COLO829 (cell line): ENCODE results near the gene LRRC4.
A peak's percentile ranks its signal among the peaks of the same experiment; 100 is the strongest.

Experiments used
- DNase-seq: peaks from one replicate; pipeline ENCODE4 v3.0.0; 2012; ENCODE audit warnings: low spot score

The LRRC4 gene

DNA sequence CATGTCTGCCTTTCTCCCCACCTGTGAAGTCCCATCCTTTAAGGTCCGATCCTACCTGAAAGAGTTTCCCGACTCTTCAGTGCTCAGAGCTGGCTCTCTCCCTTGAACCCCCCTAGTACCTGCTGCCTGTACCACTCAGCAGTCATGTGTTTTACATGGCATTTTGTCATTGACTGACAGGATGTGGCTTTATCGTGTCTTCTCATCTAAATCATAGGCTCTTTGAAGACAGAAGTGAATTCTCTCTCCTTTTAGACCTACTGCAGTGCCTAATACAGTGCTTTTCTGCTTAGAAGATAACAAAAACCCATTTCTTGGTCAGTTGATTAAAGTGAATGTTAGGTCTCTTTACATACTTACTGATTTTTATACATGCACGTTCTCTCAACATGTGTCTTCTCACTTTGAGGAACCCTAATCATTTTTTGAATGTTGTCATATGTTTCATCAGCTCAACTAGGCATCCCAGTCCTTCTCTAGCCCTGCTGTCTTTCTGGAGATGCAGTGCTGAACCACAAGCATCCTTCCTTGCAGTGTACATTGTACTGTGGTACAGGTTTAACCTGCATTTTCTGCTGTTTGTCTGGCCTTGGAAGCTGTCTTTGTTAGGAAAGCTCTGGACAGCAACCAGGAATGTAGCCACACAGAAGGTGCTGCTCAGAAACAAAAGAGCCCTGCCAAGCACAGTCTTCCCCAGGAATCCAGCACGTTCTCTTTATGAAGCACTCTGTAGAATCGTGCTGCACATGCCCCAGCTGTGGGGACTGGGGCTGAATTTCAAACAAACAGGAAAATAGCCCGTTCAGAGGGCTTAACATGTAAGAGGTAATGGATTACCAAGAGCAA is 28.1 kb upstream of the LRRC4 start:
- DNase-seq, result no peak

DNA sequence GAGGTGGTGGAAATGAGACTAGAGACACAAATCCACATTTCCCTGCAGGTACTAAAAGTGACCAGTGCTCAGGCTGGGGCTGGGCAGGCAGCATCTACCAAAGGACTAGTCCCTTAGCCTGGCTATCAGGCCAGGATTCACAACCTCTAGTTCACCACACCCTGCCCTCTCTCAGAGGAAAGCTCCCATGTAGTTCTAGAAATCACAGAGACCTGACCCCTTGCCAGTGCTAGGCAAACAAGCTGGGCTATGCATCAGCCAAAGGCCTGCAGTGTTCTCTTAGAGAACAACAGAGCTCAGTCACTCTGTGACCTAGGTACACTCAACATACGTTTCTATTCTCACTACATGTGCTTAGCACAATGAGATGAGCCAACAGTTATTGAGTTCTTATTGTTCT is 26.7 kb upstream of the LRRC4 start:
- DNase-seq, result no peak

DNA sequence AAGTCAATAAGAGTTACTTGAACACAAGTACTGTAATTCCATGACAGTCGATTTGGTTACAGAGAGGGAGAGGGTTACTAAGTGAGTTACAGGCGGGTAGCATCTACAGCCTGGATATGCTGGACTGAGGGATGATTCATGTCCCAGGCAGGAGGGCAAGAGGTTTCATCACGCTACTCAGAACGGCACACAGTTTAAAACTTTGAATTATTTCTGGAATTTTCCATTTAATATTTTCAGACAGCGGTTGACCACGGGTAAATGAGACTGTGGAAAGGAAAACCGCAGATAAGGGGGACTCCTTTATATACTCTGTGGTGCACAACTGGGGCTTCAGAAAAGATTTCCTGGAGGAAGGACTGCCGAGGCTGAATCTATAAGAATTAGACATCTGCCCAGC is 25.7 kb upstream of the LRRC4 start:
- DNase-seq, result no peak

DNA sequence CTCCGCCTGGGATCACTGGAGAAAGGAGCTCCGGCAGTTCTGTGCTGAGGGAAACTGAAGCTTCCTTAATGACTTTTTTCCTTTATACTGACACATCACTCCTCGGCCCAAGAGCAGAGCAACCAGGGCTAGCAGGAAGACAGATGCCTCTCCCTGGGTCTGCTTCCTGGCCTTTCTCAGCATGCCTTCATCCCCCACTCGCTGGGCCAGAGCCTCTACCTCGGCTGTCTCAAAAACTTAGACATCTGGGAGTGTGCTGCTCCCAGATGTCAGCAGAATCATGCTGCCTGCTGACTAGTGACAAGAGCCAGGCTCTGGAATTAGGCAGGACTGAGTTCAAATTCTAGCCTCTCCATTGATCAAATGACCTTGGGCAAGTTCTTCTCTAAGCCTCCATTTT is 24.4 kb upstream of the LRRC4 start:
- DNase-seq, result no peak

DNA sequence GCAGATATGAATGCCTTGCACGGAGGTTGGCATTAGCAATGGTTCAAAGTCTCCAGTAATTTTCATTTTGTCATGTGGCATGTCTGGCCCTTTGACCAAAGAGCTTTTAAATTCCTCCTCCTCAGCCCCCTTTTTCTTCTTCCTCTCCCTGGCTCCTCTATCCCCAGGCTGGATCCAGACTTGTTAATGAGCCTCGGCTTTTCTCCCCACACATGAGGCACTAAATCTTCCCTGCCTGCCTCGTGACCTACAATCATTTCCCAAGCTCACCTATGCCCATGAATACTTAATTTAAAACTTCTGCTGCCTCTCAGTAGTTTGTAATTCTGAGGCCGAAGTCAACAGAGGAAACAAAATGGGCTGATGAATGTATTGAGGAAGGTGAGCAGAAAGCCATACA is 23.3 kb upstream of the LRRC4 start:
- no peak for DNase-seq

DNA sequence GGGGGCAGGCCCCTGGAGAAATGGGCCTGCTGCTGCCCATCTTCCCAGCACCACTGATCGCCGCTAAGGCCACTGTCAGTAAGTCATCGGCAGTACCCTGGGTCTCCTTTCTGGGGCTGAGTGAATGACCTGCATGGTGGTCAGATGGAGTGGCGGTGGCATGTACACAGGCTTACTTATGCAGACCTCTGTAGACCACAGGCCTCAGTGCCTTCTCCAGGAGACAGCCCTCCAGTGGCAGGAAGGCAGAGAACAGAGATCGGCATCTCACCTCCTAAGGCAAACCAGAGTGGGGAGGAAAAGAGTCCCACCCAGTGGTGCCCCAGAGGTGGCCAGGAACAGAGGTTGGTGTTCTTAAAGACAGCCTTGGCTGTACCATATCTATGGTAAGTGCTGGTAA is 22.8 kb upstream of the LRRC4 start:
- no peak for DNase-seq

DNA sequence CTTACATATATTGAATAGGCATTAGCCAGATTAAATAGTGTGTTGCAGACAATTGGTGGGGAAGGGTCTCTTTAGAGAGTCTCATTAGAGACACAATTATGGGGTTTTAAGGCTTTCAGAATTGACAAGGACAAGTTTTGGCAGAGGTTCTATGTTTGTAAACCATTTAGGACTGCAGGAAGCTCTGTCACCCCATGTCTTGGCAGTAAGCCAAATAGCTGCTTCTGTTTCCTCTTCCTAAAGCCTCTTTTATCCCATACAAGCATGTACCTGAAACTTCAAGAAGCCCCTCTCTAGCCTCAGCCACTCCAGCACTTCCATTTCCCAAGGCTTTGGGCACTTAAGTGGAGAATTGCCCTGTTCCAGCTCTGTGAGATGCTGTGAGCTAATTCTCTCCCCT is 21.8 kb upstream of the LRRC4 start:
- DNase-seq, result peak; percentile 42

DNA sequence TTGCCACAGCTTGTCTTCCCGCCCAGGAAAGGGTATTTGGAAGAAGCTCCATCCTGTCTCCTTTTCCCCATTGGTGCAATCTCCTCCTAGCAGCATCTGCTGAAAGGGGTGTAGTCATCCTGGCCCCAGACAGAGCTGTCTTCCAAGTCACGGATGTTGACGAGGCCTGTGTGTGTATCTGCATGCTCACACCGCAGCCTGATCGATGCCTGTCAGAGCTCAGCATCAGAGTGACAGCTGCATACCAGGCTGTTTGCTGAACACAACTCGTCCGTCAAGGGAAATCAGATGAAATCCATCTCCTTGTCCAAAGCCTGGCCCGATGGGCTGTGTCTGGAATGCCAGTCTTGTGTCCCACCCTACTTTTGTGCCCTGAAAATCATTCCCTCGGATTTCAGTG is 21.2 kb upstream of the LRRC4 start:
- no peak for DNase-seq

DNA sequence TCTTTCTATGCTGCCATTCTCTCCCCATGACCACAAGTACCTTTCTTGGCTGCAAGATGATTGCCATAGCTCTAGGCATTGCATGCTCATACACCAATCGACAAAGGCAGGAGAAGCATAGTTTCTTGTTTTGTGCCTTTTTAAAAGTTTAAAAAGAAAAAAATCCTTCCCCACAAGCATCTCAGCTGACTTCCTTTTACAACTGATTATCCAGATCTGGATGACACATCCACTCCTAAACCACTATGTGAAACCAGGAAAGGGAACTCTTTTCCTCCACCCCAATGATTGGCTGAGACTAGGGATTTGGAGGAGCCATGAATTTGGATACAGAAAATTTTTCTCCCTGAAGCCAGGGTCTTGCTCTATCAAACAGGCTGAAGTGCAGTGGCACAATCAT is 14.5 kb upstream of the LRRC4 start:
- DNase-seq, result peak; percentile 42

DNA sequence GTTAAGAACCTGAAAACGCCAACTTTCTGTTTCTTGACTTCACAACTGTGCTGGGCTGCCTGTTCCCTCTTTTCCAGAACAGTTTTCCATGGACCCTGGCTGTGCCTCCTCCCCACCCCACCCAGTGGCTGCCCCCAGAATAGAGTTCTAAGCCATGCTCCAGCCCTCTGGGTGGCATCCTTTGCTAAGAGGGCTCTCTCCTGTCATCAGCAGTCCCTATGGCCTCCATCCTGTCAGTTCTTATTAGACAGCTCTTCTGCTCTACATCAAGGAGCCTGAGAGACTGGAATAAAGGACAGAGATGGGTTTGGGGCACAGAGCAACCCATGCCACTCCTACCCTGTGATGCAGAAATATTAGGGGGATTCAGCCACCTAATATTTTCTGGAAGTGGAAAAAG is 13.9 kb upstream of the LRRC4 start:
- DNase-seq, result no peak

DNA sequence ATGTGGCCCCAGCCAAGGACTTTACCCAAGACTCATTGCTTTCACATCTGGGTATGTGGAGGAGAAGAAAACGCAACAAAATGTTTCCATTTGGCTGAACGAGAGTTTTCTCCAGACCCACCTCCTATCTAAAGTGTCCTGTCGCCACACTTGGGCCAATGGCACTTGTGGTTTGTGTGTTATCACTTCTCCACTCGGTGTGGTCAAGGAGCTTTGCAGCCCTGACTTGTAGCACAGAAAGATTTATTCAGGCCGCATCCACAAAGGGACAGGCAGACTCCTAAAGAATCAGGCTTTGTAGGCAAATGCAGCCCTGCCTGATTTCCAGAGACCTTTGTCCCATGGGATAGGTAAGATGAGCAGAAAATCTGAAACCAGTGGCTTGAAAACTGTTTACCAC is 12.8 kb upstream of the LRRC4 start:
- DNase-seq, result no peak

DNA sequence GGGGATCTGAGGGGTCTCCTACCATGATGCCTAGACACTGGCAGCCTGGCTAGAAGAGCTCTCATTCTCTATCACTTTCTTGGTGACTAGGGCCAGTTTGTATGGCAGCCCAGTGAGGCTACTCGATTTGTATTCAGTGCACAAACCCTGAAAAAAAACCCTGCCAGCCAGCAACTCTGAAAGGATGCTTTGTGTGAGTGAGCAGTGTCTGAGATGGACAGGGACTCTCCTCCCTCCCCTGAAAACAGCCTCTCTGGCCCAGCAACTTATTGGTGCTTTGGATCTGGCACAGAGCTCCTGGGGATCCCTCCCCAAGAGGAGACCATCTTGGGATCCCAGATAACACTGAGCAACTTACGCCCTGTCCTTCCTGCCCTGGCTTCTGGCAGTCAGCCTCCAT is 10.8 kb upstream of the LRRC4 start:
- DNase-seq, result peak; percentile 86

DNA sequence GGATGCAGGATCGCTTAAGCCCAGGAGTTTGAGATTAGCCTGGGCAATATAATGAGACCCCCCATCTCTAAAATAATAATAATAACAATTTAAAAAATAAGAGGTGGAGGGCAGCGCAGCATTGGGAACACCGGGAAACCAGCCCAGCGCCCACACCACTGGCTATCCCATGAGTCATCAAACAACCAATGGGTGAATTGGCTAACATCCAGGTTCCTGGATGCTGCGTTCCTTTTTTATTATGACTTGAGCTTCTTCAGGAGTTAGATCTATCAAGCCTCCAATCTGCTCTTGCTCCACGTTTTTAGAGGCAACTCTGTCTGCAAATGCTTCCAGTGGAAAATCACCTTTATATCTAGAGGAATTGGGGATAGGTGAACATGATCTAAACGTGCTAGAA is 10.0 kb upstream of the LRRC4 start:
- DNase-seq, result peak; percentile 93

DNA sequence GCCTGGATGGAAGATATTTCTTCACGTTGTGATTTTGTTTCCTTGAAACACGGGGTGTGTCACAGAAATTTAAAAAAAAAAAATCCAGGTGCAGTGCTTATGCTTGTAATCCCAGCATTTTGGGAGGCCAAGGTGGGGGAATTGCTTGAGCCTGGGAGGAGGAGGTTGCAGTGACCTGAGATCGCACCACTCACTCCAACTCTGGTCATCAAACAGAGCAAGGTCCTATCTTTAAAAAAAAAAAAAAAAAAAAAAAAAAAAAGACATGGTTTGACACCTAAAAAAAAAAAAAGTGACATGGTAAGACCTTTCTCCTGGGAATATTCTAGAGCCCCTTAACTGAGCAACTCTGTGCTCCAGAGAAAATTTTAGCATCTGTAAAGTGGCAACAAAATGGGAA is 9.0 kb upstream of the LRRC4 start:
- no peak for DNase-seq

DNA sequence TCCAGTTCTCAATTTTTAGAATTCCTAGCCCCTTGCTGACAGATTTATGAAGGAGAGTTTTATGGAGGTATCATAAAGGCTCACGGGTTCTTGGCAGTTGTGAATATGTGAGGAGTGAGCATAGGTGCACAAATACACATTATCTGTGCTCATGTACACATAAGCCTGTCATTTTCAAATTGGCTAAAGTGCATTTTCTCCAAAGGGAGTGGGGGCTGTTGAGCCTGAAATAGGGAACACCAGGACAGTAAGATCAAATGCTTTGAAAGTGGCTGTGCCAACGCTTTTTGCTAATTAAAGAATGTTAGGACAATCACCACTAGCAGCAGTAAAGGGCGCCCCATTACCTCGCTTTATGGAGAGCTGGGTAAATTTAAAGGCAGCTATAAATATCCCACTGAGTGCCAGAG is 8.3 kb upstream of the LRRC4 start:
- DNase-seq, result no peak

DNA sequence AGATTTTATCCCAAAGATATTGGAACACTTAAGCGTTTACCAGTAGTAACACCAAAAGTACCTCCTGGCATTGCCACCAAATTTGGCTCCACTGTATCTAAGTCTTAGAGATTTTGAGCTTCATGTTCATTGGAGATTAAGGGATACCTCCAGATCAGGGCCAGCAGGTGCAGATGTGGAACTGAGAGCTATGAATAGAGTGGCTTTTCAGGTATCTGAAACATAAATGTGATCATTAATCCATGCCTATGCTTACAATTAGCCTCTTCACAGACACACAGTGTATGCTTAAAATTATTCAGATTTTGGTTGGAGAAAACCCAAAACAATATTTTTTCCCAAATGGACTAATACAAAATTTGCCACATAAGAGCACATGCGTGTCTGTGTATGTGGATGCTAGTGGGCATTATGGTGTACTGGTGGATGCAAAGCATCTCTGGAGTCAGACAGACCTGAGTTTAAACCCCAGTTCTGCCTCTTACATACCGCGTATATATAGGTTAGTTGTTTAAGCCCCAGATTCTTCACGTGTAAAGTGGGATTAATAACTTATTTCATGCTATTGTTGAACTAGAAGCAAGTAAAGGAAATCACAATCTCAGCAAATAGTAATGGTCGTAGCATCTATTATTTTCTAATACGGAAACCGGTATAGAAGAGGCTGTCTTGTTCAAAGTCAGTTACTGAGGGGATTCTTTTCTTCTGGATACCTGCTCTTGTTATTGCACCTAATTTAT is 6.8 kb upstream of the LRRC4 start:
- DNase-seq, result no peak

DNA sequence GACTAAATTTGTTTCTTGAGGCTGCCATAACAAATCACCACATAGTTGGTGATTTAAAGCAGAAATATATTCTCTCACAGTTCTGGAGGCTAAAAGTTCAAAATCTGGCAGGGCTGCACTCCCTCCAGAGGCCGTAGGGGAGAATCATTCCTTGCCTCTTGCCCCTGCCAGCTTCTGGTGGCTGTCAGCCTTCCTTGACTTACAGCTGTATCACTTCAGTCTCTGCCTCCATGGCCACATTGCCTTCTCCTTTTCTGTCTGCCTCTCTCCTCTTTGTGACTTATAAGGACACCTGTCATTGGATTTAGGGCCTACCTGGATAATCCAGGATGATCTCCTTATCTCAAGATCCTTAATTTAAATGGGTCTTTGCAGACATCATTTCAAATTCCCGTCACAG is 5.8 kb upstream of the LRRC4 start:
- no peak for DNase-seq

DNA sequence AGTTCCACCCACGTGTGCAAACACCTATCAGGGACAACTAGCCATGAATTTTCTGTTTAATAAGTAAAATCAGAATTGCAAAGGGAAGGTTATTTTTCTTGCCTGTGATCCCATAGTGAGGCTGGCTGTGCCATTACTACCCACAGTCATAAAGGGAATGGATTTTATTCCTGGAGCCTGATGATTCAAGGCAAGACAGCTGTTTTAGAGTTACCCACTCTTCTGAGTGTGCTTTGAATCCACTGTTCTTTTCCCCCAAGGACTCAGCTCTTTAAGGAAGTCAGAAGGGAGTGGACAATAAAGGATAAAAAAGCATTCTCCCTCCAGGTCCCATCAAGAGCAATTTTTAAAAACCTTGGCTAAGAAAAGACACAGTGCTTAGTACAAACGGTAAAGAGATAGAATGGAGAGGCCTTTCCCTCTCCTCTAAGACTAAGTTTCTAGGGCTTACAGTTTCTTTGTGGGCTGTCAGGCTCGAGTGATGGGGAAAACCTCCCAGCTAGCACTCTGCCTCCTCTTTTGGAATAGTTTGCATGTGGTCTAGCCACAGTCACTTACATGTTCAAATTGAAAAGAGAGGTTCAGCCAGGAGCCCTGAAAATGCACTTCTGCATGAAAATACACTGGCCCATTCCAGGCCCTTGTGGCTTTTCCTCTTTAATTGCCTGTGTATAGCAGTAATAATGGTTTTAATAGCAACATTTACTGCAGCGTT is 5.1 kb upstream of the LRRC4 start:
- DNase-seq, result no peak

DNA sequence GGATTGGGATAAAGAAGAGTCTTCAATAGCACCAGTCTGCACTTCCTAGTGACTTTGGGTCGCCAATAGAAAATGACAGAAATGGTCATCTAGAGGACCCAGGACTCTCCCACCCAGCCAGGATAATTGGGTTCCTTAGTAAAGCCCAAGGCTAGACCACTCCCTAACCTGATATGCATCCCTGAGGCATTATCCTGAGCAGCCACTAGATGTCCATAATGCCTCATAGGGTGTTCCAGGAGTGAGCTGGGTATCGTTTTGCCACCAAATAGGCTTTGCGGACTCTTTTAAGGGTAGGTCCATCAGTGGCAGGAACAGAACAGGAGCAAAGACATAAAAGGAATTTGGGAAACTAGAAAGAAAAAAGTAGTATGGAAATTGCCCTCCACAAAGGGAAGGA is 4.5 kb upstream of the LRRC4 start:
- peak; percentile 44 for DNase-seq

DNA sequence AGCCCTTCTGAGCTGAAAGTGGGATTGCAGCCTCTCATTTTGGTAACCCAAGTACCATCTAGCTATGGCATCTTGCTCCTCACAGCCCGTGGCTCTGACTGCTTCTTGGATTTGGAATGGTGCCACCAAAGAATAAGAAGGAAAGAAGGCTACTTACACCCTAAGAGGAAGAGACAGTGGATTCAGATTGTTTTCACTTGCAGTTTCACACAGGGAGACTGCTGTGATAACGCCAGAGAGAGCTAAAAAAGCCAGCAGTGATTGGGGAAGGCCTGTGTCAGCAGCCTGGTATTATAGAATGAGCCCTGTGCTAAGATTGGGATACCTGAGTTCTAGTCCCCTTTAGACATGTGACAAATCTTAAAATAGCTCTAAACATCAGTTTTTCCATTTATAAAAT is 3.6 kb upstream of the LRRC4 start:
- DNase-seq, result no peak

DNA sequence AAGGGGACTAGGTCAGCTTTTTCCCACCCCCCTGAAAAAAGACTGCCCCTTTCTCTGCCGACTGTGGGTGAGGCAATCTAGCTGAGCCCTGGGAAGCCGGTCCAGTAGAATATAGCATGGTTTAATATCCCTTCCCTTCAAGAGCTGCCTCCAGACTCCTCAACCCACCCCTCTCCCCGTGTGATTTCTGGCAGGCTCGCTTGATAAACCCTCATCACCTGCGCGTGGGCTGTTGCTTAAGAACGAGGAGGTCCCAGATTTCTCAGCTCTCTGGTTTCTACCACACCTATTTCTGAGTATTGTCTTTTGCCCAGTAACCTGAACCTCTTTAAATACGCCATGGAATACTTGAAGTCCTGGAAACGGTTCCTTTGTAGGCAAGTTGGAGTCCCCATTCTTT is 2.0 kb upstream of the LRRC4 start:
- DNase-seq, result no peak

DNA sequence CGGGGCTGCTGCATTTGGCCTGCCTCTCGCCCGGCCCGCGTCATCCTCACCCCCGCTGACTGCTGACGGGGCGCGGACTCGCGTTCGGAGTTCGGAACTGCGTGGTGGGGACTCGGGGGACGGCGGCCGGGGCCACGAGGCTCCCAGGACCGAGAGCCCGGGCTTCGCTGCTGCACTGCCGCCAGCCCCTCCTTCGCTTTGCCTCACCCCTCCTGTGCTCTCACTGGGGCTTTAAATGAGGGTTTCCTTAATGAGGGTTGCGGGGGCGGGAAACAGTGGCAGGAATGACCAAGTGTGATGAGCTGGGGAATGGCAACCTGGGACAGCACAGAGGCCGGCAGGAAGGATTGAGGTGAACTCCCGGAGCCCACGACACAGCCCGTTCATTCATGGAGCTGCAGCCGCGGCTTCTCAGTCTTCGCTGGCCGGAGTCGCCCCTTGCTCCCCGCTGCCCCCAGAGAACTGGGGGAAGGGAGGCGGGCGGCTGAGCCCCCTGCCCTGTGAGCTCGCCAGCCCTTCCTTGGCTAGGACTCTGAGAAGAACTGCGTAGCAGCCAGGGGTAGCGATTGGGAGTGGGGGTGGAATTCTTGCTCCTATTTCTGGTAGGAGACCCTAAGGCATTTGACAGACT is 1.5 kb upstream of the LRRC4 start:
- DNase-seq, result no peak
